HG02759 (cell line): ENCODE measurements around the gene NEGR1.

Experiments used
- ATAC-seq: cut with Tn5 transposase; IDR thresholded peaks from one replicate; pipeline ENCODE4 v1.9.1; 2021; ENCODE audit warnings: mild to moderate bottlenecking, moderate library complexity; ENCODE audit not compliant: unreplicated experiment

Gene NEGR1

DNA sequence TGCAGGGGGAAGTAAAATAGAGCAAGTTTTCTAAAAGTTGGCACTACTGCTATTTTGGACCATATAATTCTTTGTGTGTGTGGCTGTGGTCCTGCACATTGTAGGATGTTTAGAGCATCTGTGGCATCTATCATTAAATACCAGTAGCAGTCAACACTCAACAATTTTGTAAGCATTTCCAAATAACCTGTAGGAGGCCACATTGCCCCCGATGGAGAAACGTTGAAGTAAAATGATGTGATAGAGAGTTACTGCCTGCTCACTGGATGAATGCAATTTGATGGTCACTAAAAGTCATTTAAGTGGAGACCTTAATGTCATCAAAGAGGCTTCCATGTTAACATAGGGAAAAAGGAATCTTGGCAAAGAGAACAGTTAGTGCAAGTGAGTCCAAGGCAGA is 560.8 kb downstream of the NEGR1 start:
- no peak for ATAC-seq

- no peak for ATAC-seq
Observed at GRCh38 chr1:71719330-71719729, 563.0 kb downstream of the NEGR1 start.

GRCh38 chr1:71717186-71717585 is 565.2 kb downstream of the NEGR1 start:
- ATAC-seq, result no peak

DNA sequence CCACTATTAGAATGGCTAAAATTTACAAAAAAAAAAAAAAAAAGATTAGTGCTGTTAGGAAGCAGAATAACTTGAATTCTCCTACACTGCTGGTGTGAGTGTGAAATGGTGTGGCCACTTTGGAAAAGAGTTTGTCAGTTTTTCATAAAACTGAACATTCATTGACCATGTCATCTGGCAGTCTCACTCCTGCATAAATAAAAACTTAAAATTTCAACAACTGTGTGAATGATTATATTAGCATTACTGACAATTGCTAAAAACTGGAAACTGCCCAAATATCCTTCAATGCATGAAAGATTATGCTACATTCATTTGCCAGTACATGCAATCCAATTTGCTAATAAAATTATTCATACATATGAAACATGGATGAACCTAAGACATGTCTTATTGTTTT is 570.9 kb downstream of the NEGR1 start:
- ATAC-seq, result no peak

- ATAC-seq, result no peak
Observed at GRCh38 chr1:71706029-71706671, 576.2 kb downstream of the NEGR1 start.

GRCh38 chr1:71698186-71698585 is 584.2 kb downstream of the NEGR1 start:
- ATAC-seq, result no peak

DNA sequence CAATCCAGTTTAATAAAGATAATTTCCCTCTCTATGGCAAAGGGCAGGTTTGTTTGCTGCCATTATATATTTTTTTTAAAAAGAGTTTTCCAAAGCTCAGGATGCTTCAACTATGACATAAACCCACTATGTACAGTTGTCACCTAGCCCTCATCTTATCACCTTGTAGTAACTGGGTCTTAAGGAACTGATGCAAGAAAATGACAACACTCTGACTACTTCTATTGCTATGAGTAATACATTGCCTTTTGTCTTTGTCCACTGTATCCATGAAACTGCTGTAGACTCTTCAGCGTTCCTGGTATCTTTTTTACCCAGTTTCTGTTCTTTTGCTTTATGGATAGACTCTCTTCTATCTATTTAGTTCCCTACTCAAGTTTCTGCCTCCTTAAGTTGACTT is 586.5 kb downstream of the NEGR1 start:
- ATAC-seq, result no peak

GRCh38 chr1:71695084-71695483 is 587.3 kb downstream of the NEGR1 start:
- no peak for ATAC-seq

DNA sequence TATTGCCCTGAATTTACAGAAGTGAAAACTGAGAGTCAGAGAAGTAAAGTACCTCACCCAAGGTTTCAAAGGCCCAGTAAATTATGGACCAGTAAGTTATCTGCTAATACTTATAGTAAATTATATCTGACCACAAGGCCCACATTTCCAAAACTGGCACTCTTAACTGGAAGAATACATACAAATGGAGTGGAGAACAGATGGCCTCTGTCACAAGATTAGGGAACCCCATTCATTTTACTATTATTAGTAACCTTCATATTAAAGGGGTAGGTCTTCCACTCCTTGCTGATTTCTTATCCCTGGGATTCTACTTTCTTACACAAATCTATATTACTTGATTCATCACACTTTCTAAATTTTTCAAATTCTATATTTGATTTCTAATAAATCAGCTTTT is 588.8 kb downstream of the NEGR1 start:
- ATAC-seq, result no peak

GRCh38 chr1:71689635-71690034 is 592.7 kb downstream of the NEGR1 start:
- ATAC-seq, result no peak

- no peak for ATAC-seq
Observed at GRCh38 chr1:71687376-71687775, 595.0 kb downstream of the NEGR1 start.

DNA sequence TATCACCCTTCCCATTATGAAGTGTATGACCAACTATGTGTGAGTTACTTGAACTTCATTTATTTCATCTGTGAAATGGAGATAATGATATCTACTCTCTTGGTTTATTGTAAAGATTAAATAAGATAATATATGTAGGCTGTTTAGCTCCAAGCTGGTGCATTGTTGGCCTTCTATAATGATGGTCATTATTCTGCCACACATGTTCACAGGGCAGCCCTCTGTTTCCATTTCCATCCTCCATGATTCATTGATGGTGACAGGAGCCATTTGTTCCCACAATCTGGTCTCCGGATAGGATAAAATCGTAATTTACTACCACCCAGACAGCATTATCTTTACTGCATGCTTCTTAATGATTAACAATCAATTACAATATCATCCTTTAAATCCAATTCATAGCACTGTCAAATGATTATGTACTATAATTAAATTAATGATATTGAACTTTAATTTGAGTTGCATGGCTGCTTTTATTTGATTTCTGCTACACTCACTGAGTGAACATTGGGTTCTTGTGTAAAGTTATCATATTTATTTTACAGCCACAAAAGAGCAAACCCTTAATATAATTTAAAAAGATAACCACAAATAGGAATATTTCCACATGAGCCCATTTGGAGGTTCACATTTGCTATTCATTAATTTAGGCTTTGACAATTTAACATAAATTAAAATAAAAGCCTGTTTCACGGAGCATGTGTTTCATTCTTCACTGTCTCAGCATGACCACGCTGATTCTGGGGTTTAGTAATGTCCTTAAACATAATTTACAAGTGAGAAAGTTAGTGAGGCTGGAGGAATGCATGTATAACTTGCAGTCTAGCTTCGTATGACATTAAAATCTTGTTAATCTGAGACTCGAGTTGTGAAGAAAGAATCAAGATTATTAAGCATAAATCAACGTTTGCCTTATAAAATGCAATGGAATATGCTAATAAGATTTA is 605.1 kb downstream of the NEGR1 start:
- no peak for ATAC-seq

DNA sequence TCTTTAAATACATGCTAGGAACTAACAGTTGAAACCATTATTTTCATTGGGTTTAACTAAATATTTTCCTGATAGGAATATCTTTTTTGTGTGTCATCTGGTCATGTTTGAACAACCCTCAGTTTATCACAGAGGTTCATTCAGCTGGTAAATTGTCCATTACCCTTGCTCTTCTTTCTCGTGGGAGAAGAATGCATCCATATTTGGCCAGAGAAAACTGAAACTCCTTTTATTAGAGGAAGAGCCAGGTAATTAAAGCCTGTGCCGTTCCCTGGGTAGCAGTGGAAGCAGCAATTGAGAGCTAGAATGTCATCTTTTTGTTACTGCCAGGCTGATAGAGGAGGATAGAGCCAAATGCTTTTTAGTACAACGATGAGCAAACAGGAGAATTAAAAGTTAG is 614.3 kb downstream of the NEGR1 start:
- ATAC-seq, result no peak

GRCh38 chr1:71667216-71667615 is 615.1 kb downstream of the NEGR1 start:
- ATAC-seq, result no peak

- no peak for ATAC-seq
Observed at GRCh38 chr1:71666609-71667008, 615.7 kb downstream of the NEGR1 start.

DNA sequence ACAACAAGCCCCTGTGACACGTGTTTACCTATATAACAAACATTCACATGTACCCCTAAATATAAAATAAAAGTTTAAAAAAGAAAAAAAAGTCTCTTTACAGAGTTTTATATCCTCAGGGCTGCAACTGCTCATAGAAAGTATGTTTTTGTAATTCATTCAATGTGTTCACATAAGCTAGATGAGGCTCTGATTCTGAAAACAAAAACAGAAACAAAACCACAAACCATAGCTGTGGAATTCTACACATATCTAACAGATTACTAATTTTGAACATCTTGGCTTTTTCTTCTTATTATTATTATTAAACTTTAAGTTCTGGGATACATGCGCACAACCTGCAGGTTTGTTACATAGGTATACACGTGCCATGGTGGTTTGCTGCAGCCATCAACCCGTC is 621.9 kb downstream of the NEGR1 start:
- ATAC-seq, result no peak

GRCh38 chr1:71657891-71658679 is 624.3 kb downstream of the NEGR1 start:
- ATAC-seq, result no peak

- ATAC-seq, result no peak
Observed at GRCh38 chr1:71656902-71657301, 625.4 kb downstream of the NEGR1 start.

DNA sequence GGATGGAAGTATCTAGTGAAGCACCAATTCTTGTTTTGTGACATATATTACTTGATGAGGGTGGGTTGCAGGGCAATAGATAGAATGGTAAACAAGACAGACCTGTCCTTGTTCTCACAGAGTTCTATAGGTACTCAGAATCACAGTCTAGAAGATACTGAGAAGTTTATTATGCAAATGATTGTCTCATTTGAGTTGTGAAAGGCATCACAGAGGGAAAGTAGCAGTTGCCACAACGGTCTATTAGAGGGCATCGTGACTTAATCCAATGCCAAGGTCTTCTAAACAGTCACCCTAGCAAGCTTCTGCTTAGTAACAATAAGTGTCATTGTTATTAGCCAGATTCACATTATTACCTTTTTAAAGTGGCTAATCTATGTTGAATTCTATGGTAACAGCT is 626.7 kb downstream of the NEGR1 start:
- no peak for ATAC-seq

- ATAC-seq, result no peak
Observed at GRCh38 chr1:71653952-71654351, 628.4 kb downstream of the NEGR1 start.

DNA sequence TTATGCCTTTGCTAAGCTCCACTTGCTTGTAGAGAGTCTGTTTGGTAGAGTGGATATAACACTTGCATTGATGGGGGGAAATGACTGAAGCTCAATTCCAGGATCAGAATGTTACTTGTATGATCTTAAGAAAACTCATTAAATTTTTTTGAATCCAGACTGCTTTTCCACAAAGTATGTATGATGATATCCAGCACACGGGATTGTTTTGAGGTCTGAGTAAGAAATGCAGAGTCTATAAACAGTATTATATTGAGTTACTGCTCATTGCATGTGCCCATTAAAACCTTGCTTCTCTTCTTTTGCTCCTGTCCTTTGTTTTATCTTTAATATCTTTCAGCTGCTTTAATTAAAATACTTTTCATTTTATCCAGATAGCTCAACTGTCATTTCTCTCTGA is 631.1 kb downstream of the NEGR1 start:
- ATAC-seq, result no peak

- ATAC-seq, result no peak
Observed at GRCh38 chr1:71650119-71650518, 632.2 kb downstream of the NEGR1 start.
